ENCODE data around the gene XRCC3. TPM values are rescaled to one million over a fixed set of nuclear protein-coding genes. Genes with fewer than 3 reads are reported as not detected.

The XRCC3 gene
- polyA plus RNA-seq, 3 donors, result 11.3 to 13.5 (median 12.2) TPM

Other genes with a start within 250 kb of the XRCC3 start
- gene CKB, start 192.6 kb downstream of the XRCC3 start, polyA plus RNA-seq (ENCODE audit: insufficient read length in 3 of 3), result 100 to 1,000 TPM in 2 of 3 donors, 10 to 100 TPM in 1; 98.8 to 122 (median 118) TPM
- gene TRMT61A, start 186.3 kb downstream of the XRCC3 start, polyA plus RNA-seq (ENCODE audit: insufficient read length in 3 of 3), result 1 to 10 TPM; 5.7 to 6.8 (median 5.9) TPM
- 10 to 100 TPM; 30.7 to 35.8 (median 33.5) TPM for gene BAG5, start 152.8 kb downstream of the XRCC3 start, polyA plus RNA-seq (ENCODE audit: insufficient read length in 3 of 3)
- gene COA8, start 152.5 kb downstream of the XRCC3 start, polyA plus RNA-seq (ENCODE audit: insufficient read length in 3 of 3), result 10 to 100 TPM; 39.5 to 40.1 (median 39.5) TPM
- 10 to 100 TPM; 81.6 to 89.5 (median 85.6) TPM for gene KLC1, start 86.2 kb downstream of the XRCC3 start, polyA plus RNA-seq (ENCODE audit: insufficient read length in 3 of 3)
- gene ZFYVE21, start 359 bp upstream of the XRCC3 start, polyA plus RNA-seq (ENCODE audit: insufficient read length in 3 of 3), result 10 to 100 TPM; 48.7 to 53.6 (median 49.6) TPM
- 10 to 100 TPM; 28.4 to 30.9 (median 29.4) TPM for gene PPP1R13B, start 132.1 kb upstream of the XRCC3 start, polyA plus RNA-seq (ENCODE audit: insufficient read length in 3 of 3)
- 1 to 10 TPM; 2.4 to 3.6 (median 2.7) TPM for gene TDRD9, start 213.0 kb upstream of the XRCC3 start, polyA plus RNA-seq (ENCODE audit: insufficient read length in 3 of 3)
- under 1 TPM in 1 of 3 donors, not detected in 2; 0.14 TPM for gene RD3L, start 227.1 kb upstream of the XRCC3 start, polyA plus RNA-seq (ENCODE audit: insufficient read length in 3 of 3)

Data from right renal cortex interstitium (tissue), 3 donors.